Adrenal gland (tissue), 5 donors: ENCODE measurements around the gene ESYT2.

Experiments
- POLR2A ChIP-seq, 2 donors: fragments of 450-650 bp; IDR thresholded peaks; one replicate each; pipeline ENCODE4 v1.6.1; 2017; ENCODE audit warnings: antibody characterized with exemption in 2 of 2, mild to moderate bottlenecking in 2 of 2, moderate library complexity in 1 of 2
- TF ChIP-seq, protein P1 (sequence below), 6 experiments: fragments of 450-650 bp in 4 of 6; fragments of 200-600 bp in 2 of 6; sonication (generic) in 1 of 6; IDR thresholded peaks; 1 replicate in 5 of 6; 2 replicates in 1 of 6; pipeline versions ENCODE4 v1.5.1 to v1.8.0; 2016 to 2021; ENCODE audit warnings: antibody characterized with exemption in 6 of 6, mild to moderate bottlenecking in 2 of 6, moderate library complexity in 1 of 6
- donor health status: DM: no; HTN: no; CAD: no.

DNA sequence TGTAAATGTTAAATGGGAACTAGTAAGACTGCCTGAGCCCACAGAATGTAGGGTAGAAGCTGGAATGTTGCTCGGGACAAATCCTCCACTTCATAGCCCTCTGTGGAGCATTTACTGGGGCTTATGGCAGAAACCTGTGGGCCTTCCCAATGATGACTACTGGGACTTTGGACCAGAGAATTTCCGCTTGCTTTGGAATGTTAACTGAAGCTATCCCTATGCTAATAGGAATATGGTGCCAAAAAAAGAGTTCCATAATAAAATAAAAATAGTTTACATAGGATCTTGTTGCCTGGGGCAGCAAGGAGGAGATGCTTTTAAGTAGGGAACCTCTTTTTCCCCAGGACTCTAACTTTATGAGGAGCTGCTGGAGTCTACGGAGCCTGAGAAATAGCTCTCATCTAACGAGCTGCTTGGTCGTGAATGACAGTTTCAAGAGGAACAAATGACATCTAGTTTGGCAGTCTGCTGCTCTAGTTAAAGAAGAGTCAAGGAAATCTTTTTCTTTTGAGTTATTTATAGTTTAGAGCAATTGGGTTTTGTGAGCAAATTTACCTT lies 21.3 kb upstream of the ESYT2 start:
- TF ChIP-seq, protein P1, sequence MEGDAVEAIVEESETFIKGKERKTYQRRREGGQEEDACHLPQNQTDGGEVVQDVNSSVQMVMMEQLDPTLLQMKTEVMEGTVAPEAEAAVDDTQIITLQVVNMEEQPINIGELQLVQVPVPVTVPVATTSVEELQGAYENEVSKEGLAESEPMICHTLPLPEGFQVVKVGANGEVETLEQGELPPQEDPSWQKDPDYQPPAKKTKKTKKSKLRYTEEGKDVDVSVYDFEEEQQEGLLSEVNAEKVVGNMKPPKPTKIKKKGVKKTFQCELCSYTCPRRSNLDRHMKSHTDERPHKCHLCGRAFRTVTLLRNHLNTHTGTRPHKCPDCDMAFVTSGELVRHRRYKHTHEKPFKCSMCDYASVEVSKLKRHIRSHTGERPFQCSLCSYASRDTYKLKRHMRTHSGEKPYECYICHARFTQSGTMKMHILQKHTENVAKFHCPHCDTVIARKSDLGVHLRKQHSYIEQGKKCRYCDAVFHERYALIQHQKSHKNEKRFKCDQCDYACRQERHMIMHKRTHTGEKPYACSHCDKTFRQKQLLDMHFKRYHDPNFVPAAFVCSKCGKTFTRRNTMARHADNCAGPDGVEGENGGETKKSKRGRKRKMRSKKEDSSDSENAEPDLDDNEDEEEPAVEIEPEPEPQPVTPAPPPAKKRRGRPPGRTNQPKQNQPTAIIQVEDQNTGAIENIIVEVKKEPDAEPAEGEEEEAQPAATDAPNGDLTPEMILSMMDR (IDR thresholded peaks at IDR 0.05), result no peak
- no peak for TF ChIP-seq POLR2A (IDR thresholded peaks at IDR 0.05)
